Lower leg skin (tissue), 3 donors: ENCODE results near the gene LEPROT.

Experiments used
- CTCF ChIP-seq, 3 donors: fragments of 450-650 bp; IDR thresholded peaks; one replicate each; pipeline ENCODE4 v1.5.1; 2016; ENCODE audit warnings: antibody characterized with exemption in 3 of 3, mild to moderate bottlenecking in 3 of 3, moderate library complexity in 2 of 3
- POLR2A ChIP-seq, 2 donors: fragments of 450-650 bp; IDR thresholded peaks; one replicate each; pipeline ENCODE4 v1.6.1; 2016 to 2017; ENCODE audit warnings: antibody characterized with exemption in 2 of 2, mild to moderate bottlenecking in 1 of 2, moderate library complexity in 1 of 2

GRCh38 chr1:65420590-65421350 is at the start of gene LEPROT, which contains the start of gene LEPR:
- TF ChIP-seq CTCF (IDR thresholded peaks at IDR 0.05) (no peak), POLR2A (IDR thresholded peaks at IDR 0.05) (peak in 1 of 2 donors; percentile 76)
